HG03159 (cell line): ENCODE data around the gene DNAH10.
"Not testable (repeated sequence)": the region's sequence is repeated elsewhere in the genome, so short reads cannot be mapped to it uniquely, and the experiment has no call there.

Experiments
- ATAC-seq: cut with Tn5 transposase; IDR thresholded peaks from one replicate; pipeline ENCODE4 v1.9.1; 2021; ENCODE audit warnings: mild to moderate bottlenecking, moderate library complexity; ENCODE audit not compliant: unreplicated experiment

The DNAH10 gene

DNA sequence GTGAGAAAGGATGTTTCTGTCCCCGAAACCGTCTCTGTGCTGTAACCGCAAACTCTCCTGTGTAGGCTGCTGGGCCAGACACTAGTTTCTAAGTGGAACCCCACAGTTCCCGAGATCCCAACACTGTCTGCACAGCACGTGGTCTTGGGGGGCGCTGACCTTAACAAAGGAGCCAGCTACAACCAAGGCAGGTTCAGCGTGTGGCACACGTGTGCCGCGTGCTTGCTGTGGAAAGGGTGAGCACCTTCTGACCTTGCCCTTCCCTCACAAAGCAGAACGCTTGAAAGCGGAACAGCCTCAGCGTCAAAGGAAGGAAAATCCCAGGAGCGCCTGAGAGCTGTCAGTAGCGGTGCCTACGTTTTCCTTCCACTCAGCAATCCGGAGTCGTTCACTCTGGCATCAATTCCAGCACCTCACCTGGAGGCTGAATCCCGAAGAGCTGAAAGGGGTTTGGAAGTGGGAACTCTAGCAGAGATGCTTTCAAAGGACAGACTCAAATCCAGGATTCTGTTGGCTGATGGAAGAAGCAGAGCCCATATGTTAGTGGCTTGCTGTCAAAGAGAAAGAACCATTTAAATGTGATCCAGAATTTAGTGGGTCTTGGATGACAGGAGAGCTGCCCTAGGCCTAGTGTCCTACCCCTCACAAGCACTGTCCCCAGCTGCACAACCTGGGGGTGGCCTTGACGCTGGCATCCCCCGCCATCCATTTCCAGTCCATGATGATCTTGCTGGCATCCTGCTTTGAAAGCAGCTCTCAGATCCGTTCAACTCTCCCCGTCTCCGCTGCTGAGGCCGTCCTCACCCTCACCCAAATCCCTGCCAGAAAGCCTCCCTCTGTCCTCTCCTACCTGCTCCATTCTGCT is 183.4 kb downstream of the DNAH10 start:
- ATAC-seq = no peak

DNA sequence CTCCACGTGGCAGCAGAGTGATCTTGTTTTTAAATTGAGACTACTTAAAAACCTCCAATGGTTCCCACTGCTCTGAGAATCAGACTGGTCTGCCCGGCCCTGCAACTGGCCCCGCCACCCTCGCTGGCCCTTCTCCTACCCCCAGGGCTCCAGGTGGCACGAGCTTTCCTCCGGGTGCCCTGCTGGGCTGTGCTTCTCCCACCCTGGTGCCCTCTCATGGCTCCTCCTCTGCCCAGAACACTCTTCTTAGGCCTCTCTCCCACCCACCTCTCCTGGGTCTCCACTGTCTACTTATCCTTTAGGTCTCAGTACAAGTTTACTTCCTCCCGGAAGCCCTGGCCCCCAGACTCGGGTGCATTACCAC is 184.0 kb downstream of the DNAH10 start:
- no peak for ATAC-seq

DNA sequence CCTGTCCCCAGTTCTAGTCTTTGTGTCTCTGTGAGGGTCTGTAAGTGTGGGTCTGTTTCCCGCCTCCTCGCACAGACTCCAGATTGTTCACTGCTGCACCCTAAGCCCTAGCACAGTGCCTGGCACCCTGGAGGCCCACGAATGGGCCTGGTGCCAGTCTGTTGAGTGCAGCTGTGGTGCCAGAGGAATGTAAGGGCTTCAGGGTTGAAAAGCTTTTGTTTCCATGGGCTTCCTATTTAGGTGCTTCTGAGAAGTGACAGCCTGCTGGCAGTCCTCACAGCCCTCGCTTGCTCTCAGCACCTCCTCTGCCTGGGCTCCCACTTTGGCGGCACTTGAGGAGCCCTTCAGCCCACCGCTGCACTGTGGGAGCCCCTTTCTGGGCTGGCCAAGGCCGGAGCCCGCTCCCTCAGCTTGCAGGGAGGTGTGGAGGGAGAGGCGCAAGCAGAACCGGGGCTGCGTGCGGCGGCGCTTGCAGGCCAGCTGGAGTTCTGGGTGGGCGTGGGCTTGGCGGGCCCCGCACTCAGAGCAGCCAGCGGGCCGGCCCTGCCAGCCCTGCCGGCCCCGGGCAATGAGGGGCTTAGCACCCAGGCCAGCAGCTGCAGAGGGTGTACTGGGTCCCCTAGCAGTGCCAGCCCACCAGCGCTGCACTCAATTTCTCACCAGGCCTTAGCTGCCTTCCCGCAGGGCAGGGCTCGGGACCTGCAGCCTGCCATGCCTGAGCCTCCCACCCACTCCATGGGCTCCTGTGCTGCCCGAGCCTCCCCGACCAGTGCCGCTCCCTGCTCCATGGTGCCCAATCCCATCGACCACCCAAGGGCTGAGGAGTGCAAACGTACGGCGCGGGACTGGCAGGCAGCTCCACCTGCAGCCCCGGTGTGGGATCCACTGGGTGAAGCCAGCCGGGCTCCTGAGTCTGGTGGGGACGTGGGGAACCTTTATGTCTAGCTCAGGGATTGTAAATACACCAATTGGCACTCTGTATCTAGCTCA is 184.7 kb downstream of the DNAH10 start:
- ATAC-seq = not testable (repeated sequence)

DNA sequence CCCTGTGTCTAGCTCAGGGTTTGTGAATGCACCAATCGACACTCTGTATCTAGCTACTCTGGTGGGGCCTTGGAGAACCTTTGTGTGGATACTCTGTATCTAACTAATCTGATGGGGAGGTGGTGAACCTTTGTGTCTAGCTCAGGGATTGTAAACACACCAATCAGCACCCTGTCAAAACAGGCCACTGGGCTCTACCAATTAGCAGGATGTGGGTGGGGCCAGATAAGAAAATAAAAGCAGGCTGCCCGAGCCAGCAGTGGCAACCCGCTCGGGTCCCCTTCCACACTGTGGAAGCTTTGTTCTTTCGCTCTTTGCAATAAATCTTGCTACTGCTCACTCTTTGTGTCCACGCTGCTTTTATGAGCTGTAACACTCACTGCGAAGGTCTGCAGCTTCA is 185.4 kb downstream of the DNAH10 start:
- ATAC-seq = not testable (repeated sequence)

DNA sequence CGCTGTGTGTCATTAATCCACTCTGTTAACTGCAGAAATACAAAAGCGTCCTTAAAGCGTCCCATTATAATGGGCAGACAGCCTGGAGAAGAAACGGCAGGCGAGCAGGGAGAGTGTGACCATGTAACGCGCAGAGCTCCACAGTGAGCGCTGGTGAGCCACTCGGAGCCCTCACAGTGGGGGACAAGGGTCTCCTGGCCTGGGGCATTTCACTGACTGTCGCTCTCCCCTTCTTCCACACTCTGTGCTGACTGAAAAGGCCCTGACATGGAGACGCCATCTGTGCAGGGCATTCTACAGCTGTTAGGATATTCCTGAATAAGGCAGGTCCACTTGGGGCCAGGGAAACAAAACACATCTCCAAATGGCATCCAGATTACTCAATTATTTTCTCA is 186.3 kb downstream of the DNAH10 start:
- no peak for ATAC-seq

DNA sequence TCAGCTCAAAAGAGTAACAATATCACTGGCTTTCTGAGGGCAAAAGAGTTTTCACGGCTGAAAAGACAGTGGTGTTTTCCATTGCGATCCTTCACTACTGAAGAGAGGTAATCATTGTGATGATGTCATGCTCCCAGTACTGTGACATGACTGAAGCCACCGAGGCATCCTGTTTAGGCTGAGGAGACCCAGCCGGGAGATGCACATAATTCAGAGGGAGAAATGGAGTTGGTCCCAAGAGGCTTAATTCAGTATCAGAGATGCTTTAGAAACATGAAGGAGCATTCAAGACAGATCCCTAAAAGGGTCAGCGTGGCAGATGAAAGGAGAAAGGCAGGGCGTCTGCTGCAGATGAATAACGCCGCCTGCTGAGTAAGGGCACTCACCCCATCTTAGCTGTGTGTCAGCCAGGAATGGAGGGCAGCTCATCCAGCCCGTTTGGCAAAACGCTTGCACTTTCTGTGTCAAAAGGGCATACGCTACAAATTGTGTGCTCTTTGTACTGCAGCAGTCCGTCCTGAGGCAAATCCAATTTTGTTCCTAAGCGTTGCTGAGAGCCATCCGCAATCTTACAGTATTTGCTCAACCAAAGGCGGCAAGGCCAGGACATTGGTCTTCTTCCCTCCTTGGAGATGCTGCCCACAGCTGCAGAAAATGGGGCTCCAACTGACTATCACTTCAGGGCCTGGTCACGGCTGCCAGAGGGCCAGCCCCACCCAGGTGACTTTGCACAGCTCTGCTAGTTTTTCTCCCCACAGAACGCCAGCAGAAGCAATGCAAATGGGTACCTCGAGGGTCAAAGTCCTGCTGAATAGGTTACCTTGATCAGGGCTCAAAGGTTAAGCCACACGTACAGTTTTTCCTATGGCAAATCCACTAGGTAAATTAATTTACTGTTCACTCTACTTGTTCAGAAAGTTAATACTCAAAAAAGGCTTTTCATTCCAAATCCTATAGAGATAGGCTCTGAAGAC is 187.0 kb downstream of the DNAH10 start:
- no peak for ATAC-seq

DNA sequence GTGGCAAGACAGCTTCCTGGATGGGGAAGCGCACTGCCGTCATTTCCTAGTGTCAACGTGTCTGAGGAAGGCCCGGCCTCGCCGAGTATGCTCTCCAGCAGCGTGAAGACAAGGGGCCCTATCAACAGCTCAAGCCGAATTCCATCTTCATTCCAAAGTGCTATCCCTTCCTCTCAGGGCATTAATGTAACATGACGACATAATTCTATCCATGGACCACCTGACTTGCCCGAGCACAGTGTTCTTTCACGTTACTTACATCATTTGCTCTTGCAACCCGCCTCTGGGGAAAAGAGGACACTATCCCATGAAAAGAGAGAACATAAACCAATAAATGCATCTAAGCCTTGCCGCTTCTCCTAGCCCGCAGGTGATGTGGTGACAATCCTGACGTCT is 187.7 kb downstream of the DNAH10 start:
- no peak for ATAC-seq

DNA sequence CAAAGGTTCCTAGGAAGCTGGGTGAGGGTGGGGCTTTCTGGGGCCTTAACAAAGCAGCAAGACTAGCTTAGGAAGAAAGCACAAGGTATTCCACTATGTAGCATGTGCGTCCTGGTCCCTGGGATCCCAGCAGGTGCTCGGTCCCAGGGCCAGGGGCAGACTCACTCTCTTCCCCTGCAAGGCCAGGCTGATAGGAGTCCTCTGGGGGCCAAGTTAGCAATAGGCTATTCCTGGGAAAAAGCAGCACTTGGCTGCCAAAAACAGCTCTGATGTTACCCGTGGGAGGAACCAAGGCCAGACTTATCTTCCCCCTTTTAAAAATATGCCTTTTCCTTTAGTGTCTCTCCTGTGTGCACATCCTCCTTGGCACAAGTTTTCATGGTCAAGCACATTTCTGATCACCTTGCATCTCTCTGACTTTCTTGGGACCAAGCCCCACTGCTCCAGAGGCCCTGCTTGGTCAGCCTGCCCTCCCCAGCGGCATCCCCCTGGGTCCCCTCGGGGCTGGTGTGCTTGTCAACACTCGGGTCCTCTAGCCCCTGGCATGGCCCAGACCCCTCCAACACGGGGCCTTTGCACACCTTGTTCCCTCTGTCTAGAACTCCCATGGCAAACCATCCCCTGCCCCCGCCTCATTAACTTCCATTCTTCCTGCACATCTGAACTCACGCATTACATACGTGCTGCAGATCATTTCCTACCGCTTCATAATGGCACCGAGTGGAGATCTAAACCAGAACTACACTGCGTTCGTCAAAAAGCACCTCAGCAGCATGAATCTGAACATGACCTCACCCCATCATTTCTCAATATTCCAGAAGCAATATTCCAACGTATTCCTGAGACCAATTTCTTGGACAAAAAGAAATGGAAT is 188.6 kb downstream of the DNAH10 start:
- no peak for ATAC-seq

DNA sequence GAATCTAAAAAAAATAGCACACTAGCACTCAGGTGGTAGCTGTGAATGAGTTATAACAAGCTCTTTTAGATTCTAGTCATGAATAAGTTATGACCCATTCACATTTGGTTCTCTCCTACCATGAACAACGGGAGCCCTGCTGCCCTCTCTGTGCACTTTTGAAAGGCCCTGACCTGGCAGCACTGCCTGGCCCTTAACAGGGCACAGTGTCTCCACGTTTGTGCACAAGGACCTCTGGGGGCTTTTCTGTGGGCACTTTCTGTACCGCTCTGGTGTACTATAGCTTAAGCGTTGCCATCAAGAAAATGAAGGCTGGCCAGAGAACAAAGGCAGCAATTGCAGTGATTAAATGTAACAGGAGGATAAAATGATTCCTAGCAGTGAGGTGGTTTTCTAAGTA is 189.4 kb downstream of the DNAH10 start:
- no peak for ATAC-seq

DNA sequence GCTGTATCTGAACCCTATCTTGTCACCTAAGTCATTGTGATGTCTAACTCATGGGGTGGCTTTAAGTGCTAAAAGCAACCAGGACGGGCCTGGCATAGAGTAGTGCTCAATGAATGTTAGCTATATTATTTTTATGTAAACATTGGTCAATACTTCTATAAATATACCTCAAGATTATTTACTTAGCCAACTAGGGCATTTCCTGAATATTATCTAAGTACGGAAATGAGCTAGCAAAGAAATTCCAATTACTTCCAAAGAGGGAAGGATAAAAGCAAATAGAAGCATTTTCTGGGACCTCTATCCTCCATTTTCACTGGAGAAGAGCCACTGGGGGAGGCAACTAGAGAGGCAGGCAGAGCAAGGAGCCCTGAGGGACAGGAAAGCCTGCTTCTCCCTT is 189.9 kb downstream of the DNAH10 start:
- no peak for ATAC-seq

DNA sequence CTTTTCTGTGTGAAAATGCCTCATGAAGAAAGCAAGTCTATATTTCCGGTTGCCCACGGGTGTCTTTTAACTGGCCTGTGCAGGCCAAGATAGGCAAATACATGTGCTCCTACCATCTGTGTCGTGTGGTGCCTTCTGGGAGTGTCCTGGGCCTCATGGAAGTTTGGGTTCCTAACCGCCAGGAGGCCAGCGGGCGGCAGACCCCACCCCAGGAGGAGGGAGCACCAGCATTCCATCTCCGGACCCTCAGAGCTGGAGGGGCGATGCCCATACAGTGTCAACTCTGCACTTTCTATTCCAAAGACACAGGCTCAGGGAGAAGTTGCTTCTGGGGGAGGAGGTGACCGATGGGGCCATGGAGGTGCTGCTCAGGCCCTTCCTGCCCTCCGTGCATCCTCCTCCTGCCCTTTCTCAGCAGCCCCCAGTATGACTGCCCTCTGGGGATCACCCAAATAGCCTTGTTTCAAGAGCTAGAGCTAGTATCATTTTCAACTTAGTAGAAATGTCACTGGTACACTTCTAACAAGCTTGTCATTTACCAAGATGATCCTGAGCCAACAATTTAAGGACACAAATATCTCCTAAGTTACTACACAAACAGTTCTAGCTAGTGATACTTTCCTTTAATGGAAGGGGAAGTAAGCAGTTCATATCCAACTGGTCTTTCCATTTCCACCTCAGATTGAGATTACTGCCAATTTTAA is 192.7 kb downstream of the DNAH10 start:
- no peak for ATAC-seq

DNA sequence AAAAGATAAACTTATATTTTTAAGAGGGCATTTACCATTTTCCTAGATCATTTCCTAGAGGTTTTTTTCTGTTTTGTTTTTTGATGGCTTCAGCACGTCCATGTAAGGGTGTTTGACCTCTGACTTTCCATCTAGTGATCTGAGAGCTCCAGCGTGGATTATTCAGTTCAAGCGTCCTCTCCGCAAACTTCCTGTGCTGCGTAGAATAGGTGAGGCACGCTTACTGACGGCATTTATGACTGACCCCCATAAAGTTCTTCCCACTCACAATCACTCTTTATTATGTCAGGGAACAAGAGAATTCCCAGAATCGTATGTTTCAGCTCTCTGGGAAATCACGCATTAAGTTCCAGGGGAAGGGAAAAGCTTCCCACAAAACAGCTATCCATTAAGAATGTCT is 194.1 kb downstream of the DNAH10 start:
- ATAC-seq = no peak

DNA sequence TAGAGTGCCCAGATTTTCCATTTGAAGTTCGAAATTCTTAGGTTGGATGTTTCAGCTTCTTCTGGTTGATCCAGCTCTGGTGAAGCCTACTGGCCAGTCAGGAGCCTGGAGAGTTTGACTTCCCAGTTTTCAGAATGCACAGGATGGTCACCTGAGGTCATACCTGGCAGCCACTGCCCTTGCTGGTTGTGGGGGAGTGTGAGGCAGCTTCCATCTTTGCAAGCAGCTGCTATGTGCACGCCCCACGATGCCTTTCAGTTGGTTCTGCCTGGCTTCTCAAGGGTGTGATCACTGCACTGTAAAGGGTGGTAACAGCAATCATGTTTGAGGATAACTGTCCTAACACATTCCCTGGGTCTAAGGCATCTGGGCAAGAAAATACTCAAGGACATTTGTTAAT is 195.1 kb downstream of the DNAH10 start:
- no peak for ATAC-seq

DNA sequence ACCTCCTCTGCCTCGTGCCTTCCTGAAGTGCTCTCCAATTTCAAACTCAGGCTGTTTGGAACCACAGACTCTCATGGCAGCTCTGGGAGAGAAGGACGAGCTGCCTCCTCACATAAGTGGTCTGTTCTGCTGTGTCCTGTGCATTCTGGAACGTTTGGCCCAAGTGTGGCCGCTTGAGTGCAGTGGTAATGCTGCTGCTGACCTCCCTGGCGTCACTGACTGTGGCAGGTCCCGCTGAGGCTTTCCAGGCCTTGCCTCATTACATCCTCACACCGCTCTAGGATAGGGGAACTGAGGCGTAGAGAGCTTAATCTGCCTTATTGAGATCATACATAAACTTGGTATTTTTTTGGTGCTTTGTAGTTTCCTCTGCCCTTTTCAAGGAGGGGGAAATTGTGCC is 196.4 kb downstream of the DNAH10 start:
- no peak for ATAC-seq

DNA sequence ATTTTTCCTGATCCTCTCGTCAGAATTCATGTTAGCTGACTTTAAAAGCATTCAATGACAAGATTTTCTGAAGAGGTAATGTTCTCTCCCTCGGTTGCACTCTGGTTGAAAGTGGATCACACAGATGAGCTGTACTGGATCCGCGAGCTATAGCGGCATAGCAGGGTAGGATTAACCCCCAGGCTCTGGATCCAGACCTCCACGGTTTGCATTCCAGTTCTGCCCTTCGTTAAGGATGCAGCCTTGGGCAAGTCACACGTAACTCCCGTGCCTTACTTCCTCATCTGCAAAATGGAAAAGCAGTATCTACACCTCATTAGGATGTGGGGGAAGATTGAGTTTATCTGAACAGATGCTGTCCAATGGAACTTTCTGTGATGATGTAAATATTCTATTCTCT is 196.8 kb downstream of the DNAH10 start:
- no peak for ATAC-seq

DNA sequence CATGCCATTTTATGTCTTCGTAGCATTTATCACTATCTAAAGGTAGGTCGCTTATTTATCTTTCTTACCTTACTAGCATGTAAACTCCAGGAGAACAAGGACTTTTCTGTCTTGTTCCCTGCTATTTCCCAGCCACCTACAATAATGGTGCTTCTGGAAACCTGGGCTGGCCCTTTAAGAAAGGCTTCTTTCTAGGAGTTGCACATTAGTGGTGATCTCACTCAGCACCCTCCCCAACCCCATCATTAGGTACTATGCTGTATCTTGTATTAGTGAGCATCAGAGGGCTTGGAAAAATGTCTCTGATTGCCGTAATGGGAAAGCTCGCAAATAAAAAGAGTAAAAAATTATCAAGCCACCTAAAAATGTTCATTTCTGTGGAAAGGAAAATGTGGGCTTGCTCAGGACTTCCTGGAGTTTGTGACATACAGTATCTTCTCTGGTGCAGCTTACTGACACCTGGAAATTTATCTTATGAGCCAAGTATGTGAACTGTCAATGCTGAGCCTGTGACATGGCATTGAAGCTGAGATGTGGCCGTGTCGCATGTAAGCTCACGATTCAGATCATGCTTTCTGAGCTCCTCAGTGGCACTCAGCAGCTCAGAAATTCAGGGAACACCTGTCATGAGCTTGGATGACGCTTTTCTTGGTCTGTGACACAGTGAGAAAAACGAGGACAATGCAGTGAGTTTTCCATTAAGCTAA is 198.1 kb downstream of the DNAH10 start:
- ATAC-seq = no peak

DNA sequence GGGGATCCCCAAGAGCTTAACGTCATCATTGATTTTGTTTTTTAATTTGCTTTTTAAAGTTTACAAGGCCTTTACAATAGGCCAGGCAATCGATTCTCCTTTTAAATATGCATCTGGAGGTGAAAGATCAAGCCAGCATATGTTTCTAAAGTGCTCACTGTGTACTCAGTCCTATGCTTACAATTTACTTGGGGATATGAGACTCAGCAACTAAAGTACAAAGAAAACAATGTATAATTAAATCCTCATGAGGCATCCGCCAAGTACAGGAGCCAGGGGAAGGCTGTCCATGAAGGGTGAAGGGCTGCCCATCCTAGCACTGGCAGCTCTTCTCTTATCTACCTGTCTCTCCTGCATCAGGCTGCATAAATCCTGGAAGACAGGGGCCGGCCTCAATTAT is 198.8 kb downstream of the DNAH10 start:
- ATAC-seq = no peak

DNA sequence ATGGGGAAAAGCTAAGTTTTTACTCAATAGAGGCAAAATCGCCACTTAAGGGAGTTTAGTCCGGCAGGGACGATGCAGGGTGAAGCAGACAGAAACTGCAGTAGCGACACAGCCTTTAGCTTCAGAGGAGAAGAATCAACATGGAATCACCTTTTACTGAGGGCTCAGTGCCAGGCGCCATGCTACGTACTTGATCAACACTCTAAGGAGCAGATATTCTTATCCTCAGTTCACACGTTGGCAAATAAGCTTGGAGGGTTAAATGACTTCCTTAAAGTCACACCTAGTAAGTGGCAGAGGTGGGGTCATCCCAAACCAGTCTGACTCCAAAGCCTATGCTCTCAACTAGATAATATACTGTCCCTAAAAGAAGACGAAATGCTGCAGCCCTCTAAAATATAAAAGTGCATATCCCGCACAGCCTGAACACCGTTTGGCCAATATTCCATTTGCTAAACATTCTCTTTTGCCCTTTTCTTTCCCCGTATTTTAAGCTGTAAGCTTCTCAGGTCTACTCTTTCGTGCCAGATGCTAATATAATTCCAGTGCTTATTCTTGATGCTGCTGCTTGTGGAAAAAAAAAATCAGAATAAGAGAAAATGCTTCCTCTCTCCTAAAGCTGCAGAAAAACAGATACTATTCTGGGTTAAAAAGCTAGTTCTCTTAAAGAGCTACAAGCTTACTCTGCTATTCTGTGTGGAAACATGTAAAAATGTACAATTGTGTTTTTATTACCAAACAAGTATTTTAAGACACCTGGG is 199.7 kb downstream of the DNAH10 start:
- ATAC-seq = no peak
